ENCODE measurements around the gene DDX31. TPM values are rescaled to one million over a fixed set of nuclear protein-coding genes. Genes with fewer than 3 reads are reported as not detected.

DDX31 gene
- total RNA-seq, 1 donor from 2014 or later: 15.4 TPM

GRCh38 chr9:132637351-132637750 lies 32.4 kb downstream of the DDX31 start:
- DNase-seq (ENCODE audit: low spot score): no peak

- no peak for DNase-seq (ENCODE audit: low spot score)
Observed at GRCh38 chr9:132634327-132634726, 35.5 kb downstream of the DDX31 start.

DNA sequence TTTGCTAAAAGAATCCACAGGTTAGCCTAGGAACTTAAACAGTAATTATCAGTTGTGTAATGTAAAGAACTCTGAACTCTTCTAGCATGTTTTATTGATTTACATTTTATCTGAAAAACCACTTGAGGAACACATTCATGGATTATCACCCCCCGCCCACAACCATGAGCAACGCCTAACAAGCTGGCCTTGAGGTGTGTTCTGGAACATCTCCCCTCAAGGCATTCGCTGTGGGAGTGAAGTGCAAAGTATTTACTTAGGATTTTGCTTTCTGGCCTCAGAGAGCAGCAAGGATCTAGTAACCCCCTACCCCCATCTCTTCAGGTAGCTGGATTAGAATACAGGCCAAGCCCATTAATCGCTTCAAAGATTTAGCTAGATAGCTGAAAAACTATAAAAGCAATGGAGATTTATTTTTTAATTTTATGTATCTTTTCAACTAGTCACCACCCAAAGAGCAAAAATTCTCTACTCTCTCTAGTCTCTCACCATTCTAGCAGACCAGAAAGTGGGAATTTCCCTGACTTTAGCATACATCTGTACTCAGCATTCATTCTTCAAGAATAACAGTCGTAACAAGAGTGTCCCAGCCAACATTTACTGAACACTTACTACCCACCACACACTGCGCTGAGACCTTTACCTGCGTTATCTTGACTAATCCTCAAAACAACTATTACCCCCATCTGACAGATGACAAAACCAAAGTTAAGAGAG lies 37.2 kb downstream of the DDX31 start:
- no peak for DNase-seq (ENCODE audit: low spot score)

- peak; percentile 9 for DNase-seq (ENCODE audit: low spot score)
Observed at GRCh38 chr9:132631685-132632084, 38.1 kb downstream of the DDX31 start.

- DNase-seq (ENCODE audit: low spot score): no peak
Observed at GRCh38 chr9:132631280-132631679, 38.5 kb downstream of the DDX31 start.

DNA sequence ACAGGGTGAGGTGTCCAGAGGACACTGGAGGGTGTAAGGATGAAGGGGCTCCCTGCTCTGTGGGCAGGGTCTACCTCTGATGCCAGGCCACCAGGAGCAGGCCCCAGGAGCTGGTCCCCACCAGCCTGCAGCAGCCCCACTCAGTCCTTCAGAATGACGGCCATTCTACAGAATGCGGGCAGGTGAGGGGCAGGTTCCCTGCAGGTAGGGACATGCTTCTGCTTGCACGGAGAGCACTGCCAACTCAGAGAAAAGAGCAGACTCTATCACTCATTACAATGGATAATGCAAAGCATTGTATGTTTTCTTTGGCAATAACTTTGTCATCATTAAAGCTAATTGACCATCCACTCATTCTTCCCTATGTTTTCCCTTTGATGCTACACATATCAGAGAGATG lies 39.0 kb downstream of the DDX31 start:
- DNase-seq (ENCODE audit: low spot score): no peak

GRCh38 chr9:132630116-132630515 lies 39.7 kb downstream of the DDX31 start:
- no peak for DNase-seq (ENCODE audit: low spot score)

DNA sequence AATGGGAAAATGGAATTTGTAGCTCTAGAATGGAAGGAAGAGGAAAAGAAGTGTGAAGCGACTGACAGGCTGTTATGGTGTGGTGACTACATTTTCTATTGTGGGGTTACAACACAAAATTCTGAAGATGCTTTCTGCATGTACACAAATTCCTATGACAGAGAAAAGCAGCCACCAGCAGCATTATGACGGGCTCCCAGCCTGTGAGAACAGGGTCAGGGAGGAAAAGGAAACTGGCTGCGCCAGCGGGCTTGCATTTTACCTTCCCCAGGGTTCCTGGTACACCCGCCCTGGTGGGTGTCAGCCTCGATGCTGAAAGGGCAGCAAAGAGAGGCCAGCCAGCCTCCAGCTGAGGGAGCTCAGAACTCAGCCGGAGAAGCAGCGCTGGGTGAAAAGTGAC lies 41.0 kb downstream of the DDX31 start:
- no peak for DNase-seq (ENCODE audit: low spot score)

DNA sequence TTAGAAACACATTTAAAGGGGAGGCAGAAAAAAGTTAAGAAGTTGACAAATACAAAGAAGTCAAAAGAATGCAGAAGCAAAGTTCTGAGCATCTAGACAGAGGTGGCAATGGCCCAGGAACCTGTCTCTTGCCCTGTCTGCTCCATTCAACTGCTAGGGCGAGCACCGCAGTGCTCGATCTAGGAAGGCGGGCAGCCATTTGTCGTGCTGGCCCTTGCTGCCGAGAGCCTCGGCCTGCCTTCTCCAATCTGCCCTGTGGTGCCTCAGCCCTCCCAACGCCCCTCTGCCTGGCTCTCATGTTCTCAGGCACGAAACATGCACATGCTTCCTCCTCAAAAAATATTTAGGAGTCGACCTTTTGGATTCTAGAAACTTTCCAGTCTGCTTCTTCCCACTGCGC lies 42.2 kb downstream of the DDX31 start:
- no peak for DNase-seq (ENCODE audit: low spot score)

DNA sequence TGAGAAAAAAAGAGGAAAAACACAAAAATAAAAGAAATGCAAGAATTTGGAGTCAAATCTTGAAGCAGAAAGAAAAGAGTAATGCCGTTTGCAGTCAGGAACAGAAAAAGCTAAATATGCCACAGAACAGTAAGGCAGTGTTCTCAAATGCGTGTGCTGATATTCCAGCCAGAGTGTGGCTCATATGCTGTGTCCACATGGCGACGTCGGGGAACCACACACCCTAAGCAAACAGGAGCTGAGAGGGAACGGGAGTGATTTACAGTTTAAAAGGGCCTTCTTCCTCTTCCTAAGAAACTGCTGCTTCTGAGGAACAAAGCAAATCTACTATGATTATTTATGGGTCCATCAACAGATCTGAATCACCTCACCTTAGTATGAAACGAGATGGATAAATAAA lies 42.7 kb downstream of the DDX31 start:
- no peak for DNase-seq (ENCODE audit: low spot score)

DNA sequence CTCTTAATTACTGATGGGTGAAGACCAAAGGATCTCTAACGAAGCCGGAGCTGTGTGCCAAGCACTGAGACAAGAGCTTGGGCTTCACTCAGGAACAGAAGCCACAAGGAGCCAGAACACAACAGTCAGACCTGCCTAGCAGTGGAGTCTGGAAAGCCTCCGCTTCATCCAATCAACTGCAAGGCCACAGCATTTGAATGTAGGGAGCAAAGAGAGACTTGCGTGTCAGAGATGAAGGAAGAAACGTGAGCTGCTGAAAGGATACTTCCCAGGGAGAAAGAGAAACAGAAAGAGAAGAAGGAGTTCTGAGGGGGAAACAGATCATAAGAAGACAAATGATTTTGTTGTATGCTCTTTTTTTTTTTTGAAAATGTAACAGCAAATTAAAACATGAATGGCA lies 43.5 kb downstream of the DDX31 start:
- DNase-seq (ENCODE audit: low spot score): no peak

DNA sequence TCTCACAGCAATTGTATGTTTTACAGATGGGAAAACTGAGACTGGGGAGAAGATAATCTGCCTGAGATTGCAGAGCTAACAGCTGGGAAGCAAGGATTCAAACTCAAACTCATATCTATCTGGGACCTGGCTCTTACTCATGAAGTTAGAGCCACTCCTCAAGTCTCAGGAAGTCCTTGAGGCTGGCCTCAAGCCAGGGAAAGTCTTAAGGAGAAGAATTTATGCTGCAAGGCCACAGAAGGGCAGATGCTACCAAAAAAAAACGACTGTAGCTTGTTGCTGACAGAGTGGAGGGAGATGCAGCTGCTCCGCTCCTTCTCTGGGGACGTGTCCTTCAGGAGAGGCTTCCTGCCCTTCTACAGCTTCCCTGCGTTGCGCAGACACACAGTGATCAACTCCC lies 47.6 kb downstream of the DDX31 start:
- peak; percentile 24 for DNase-seq (ENCODE audit: low spot score)

DNA sequence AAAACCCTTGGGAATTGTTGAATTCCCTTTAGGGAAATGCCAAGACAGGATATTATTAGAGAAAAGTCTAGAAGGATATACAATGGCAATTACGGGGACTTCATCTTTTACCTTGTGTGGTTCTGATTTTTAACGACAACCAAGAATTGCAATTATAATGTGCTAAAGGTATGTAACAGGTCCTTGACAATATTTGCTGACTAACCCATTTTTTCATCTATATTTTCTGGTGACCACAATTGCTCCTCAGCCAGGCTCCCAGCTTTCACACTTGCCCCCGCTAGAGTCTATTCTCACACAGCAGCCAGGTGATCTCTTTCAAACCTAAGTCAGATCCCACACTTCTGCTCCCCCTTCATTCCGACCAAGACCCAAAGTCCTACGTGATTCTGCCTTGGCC lies 53.1 kb downstream of the DDX31 start:
- DNase-seq (ENCODE audit: low spot score): no peak

GRCh38 chr9:132615774-132616173 lies 54.0 kb downstream of the DDX31 start:
- DNase-seq (ENCODE audit: low spot score): no peak

DNA sequence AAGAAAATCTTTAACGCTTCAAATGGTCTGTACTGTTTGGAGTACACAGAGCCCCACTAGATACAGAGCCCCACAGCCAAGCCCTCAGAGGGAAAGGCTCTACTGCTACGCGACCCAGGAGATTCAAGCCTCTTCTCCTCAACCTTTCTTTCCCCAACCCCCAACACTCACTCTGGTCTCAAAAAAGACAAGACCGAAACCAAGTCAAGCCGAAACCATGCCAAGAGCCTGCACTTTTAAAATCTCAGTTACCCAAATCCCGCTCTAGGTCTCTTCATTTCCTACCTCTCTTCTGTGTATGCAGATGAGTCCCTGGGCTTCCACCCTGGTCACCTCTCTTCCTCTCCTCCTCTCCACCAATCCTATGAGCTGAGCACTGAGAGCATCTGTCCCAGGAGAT lies 55.5 kb downstream of the DDX31 start:
- DNase-seq (ENCODE audit: low spot score): no peak

- no peak for DNase-seq (ENCODE audit: low spot score)
Observed at GRCh38 chr9:132610661-132611060, 59.1 kb downstream of the DDX31 start.

GRCh38 chr9:132609829-132610228 lies 60.0 kb downstream of the DDX31 start:
- DNase-seq (ENCODE audit: low spot score): no peak

DNA sequence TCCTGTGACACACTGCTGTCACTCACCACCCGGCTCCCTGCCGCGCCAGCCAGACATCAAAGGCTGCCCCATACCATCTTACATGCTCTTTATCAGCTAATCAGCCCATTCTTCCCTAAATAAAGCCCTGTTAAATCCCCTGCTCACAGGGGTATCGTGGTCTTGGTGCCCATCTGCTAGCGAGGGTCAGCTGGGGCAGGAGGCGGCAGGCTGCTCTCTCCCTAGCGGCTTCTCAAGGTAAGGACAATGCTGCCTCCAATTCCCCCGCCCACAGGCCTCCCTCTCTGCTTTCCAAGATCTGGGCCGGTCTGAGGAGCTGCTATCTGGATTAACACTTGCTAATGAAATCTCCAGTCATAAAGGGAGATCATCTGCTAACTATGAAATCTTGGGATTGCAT lies 60.6 kb downstream of the DDX31 start:
- no peak for DNase-seq (ENCODE audit: low spot score)

GRCh38 chr9:132606066-132606465 lies 63.7 kb downstream of the DDX31 start:
- DNase-seq (ENCODE audit: low spot score): no peak

GRCh38 chr9:132605387-132605786 lies 64.4 kb downstream of the DDX31 start:
- no peak for DNase-seq (ENCODE audit: low spot score)

- DNase-seq (ENCODE audit: low spot score): no peak
Observed at GRCh38 chr9:132602207-132602606, 67.6 kb downstream of the DDX31 start.

DNA sequence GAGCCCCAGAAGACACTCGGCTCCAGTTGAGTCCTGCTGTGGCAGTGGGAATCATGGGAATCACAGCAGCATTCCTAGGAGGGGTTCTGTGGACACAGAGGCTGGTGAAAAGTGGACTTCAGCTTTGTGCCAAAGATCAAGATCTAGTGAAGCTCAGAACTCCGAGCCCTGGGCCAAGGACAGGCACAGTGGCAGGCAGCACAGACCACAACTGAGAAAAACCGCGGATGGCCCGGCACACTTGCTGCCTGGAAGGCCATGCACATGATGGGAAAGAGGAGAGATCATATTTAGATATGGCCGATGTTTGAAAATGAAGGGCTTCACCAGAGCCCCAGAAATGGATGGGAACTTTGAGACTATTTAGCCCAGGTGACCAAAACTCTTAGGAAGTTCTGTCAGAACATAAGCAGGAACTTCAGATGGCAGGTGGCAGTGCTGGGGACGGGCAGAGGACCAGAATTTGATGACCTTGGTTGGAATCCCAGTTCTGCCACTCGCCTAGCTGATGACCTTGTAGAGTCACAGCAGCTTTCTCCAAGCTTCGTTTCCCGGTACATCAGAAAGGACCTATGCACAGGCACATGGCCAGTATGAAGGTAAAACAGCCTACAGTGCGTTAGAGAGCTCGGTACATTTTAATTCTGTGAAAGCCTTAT lies 69.3 kb downstream of the DDX31 start:
- DNase-seq (ENCODE audit: low spot score): no peak

DNA sequence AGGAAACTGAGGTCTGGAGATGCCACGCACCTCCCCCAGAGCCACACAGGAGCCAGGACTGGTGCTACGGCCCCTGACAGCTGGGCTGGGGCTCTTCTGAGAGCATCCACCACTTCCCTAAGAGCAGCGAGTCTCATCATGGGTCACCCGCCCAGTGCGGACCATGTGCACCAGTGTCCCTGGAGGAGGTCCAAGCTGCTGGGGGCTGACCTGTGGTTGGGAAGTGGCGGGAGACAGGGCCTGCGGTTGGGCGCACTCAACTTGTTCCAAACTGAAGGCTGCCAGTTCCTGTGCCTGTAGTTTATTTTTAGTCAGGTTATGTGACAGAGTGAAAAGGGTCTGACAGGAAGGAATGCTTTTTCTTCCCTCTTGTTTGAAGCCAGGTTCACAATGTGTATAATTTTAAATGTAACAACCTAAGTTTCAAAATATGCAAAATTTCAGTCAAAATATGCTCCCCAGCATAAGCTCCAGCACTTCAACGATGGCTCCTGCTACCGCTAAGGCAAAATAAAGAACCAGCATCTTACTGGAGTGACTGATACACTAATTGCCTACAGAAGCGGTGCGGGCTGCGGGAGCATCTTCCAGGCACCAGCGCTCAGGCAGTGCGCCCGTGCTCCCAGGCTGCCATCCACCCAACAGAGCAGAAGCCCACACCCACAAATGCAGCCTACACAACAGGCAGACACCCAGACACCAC lies 72.6 kb downstream of the DDX31 start:
- peak; percentile 5 for DNase-seq (ENCODE audit: low spot score)

Data from umbilical cord (tissue), 2 donors.